Measurements from ENCODE around the gene ASPSCR1.

- TF ChIP-seq CTCF (IDR thresholded peaks at IDR 0.05; ENCODE audit: control extremely low read depth in 1 of 3, insufficient read depth in 1 of 3, low read depth in 1 of 3, low read length in 3 of 3) (no peak), SP1 (IDR thresholded peaks at IDR 0.05; ENCODE audit: low read depth, low read length) (no peak)
Measured at GRCh38 chr17:81931189-81931556, 46.3 kb upstream of the ASPSCR1 start.
